Measurements from ENCODE around the gene DEFB110. TPM values are rescaled to one million over a fixed set of nuclear protein-coding genes. Genes with fewer than 3 reads are reported as not detected.

Gene DEFB110
- total and polyA plus RNA-seq, 11 donors = not detected

GRCh38 chr6:49988900-49989299 lies 32.9 kb downstream of the DEFB110 start:
- ATAC-seq (no peak), DNase-seq (no peak)
- 50 to 60% (median 54%) methylated on average over 2 of the region's 2 CpGs for WGBS, 4 donors
- TF ChIP-seq CTCF (IDR thresholded peaks at IDR 0.05) (no peak), POLR2A (IDR thresholded peaks at IDR 0.05) (no peak)
- H3K9me3 ChIP-seq = no peaks in the 10 kb centered on the region
- H3K4me3 ChIP-seq = no peak overlapping the region
- intact Hi-C loops (cut with DNase I) = no loop called here
- no peaks in the 10 kb centered on the region for H3K4me1 ChIP-seq
- no peaks in the 10 kb centered on the region for H3K36me3 ChIP-seq
- H3K27me3 ChIP-seq = no peaks in the 10 kb centered on the region
- H3K27ac ChIP-seq = no peak overlapping the region

GRCh38 chr6:49987749-49988148 lies 34.0 kb downstream of the DEFB110 start:
- ATAC-seq (no peak), DNase-seq (no peak)
- H3K4me1 ChIP-seq = no peaks in the 10 kb centered on the region
- WGBS, 4 donors = 85 to 93% (median 89%) methylated on average over 2 of the region's 2 CpGs
- H3K27ac ChIP-seq = no peak overlapping the region
- intact Hi-C loops (cut with DNase I) = no loop called here
- H3K9me3 ChIP-seq = no peaks in the 10 kb centered on the region
- TF ChIP-seq POLR2A (IDR thresholded peaks at IDR 0.05) = no peak
- no peak for TF ChIP-seq CTCF (IDR thresholded peaks at IDR 0.05)
- no peak overlapping the region for H3K4me3 ChIP-seq
- H3K27me3 ChIP-seq = no peaks in the 10 kb centered on the region
- no peaks in the 10 kb centered on the region for H3K36me3 ChIP-seq

GRCh38 chr6:49986551-49986950 lies 35.2 kb downstream of the DEFB110 start:
- no peak overlapping the region for H3K4me3 ChIP-seq
- intact Hi-C loops (cut with DNase I) = no loop called here
- no peaks in the 10 kb centered on the region for H3K36me3 ChIP-seq
- TF ChIP-seq POLR2A (IDR thresholded peaks at IDR 0.05) (no peak), CTCF (IDR thresholded peaks at IDR 0.05) (no peak)
- no peaks in the 10 kb centered on the region for H3K4me1 ChIP-seq
- H3K27ac ChIP-seq = no peak overlapping the region
- no peak for ATAC-seq
- 52 to 58% (median 55%) methylated on average over 1 of the region's 1 CpG for WGBS, 4 donors
- H3K9me3 ChIP-seq = no peaks in the 10 kb centered on the region
- H3K27me3 ChIP-seq = no peaks in the 10 kb centered on the region
- DNase-seq = no peak

- H3K36me3 ChIP-seq = no peaks in the 10 kb centered on the region
- H3K27me3 ChIP-seq = no peaks in the 10 kb centered on the region
- no peaks in the 10 kb centered on the region for H3K9me3 ChIP-seq
- TF ChIP-seq POLR2A (IDR thresholded peaks at IDR 0.05) = no peak
- no peak for TF ChIP-seq CTCF (IDR thresholded peaks at IDR 0.05)
- H3K4me3 ChIP-seq = no peak overlapping the region
- no peak overlapping the region for H3K27ac ChIP-seq
- 66 to 80% (median 74%) methylated on average over 2 of the region's 2 CpGs for WGBS, 4 donors
- no peaks in the 10 kb centered on the region for H3K4me1 ChIP-seq
- ATAC-seq (no peak), DNase-seq (no peak)
- intact Hi-C loops (cut with DNase I) = no loop called here
These were observed 39.7 kb downstream of the DEFB110 start for GRCh38 chr6:49982046-49982445.

All from heart left ventricle (tissue), 16 donors.